PC-3 (cell line): ENCODE results near the gene SPDEF. TPM values are rescaled to one million over a fixed set of nuclear protein-coding genes. Genes with fewer than 3 reads are reported as not detected.

Experiments
- ATAC-seq: fragments of 200-7000 bp; cut with Tn5 transposase; 2 replicates; pipeline ENCODE4 v1.9.1; 2020; ENCODE audit warnings: mild to moderate bottlenecking, moderate library complexity
- BruUV-seq: library from RNA; stranded (reverse); fragments of 400-500 nt; replicated peaks from 2 replicates; lab custom pipeline; 2021; lab: Mats Ljungman, UMichigan
- CTCF ChIA-PET: fragments of 300-600 bp; sonication (Branson Sonifier 250); formaldehyde crosslinking; loops from one replicate; lab custom pipeline; 2022; ENCODE audit warnings: antibody characterized with exemption; lab: Charles Lee
- POLR2A ChIA-PET: fragments of 300-600 bp; sonication (Branson Sonifier 250); formaldehyde crosslinking; loops from one replicate; lab custom pipeline; 2022; ENCODE audit warnings: antibody characterized with exemption; ENCODE audit not compliant: unreplicated experiment; lab: Charles Lee
- DNase-seq: peaks from one replicate; pipeline ENCODE4 v3.0.0-alpha.2; 2015
- H2AFZ ChIP-seq: fragments of 300-600 bp; sonication (generic); 2 replicates; pipeline ENCODE4 v1.6.0; 2016; ENCODE audit warnings: antibody characterized with exemption, low read length
- H3F3A ChIP-seq: fragments of 300-600 bp; sonication (generic); one replicate; pipeline ENCODE4 v1.6.0; 2017; ENCODE audit warnings: antibody characterized with exemption, low read length, control low read depth, mild to moderate bottlenecking; ENCODE audit not compliant: unreplicated experiment
- H3K27ac ChIP-seq: fragments of 300-600 bp; sonication (generic); 2 replicates; pipeline ENCODE4 v1.5.1; 2016; ENCODE audit warnings: mild to moderate bottlenecking, low read length
- H3K27me3 ChIP-seq: fragments of 300-600 bp; sonication (generic); 2 replicates; pipeline ENCODE4 v1.6.1; 2016; ENCODE audit warnings: low read length, mixed read lengths
- H3K36me3 ChIP-seq: fragments of 300-600 bp; sonication (generic); 2 replicates; pipeline ENCODE4 v1.6.1; 2016; ENCODE audit warnings: low read depth, mixed run types, low read length, mixed read lengths
- H3K4me1 ChIP-seq: fragments of 300-600 bp; sonication (generic); 2 replicates; pipeline ENCODE4 v1.5.1; 2016; ENCODE audit warnings: low read length; ENCODE audit not compliant: insufficient read depth
- H3K4me2 ChIP-seq: fragments of 300-600 bp; sonication (generic); 2 replicates; pipeline ENCODE4 v1.6.0; 2016; ENCODE audit warnings: low read length
- H3K4me3 ChIP-seq: fragments of 300-600 bp; sonication (generic); 2 replicates; pipeline ENCODE4 v1.5.1; 2016; ENCODE audit warnings: mild to moderate bottlenecking, low read length, mixed read lengths
- H3K79me2 ChIP-seq: fragments of 300-600 bp; sonication (generic); 2 replicates; pipeline ENCODE4 v1.6.1; 2017; ENCODE audit warnings: low read length, mixed read lengths
- H3K9ac ChIP-seq: fragments of 300-600 bp; sonication (generic); 2 replicates; pipeline ENCODE4 v1.6.0; 2016; ENCODE audit warnings: mild to moderate bottlenecking, low read length
- H3K9me2 ChIP-seq: fragments of 300-600 bp; sonication (generic); replicated peaks from 2 replicates; pipeline ENCODE4 v1.6.1; 2016; ENCODE audit warnings: mixed run types, low read length, mixed read lengths
- H3K9me3 ChIP-seq: fragments of 300-600 bp; sonication (generic); 2 replicates; pipeline ENCODE4 v1.6.1; 2016; ENCODE audit warnings: low read length, mixed read lengths
- H4K20me1 ChIP-seq: fragments of 300-600 bp; sonication (generic); 2 replicates; pipeline ENCODE4 v1.6.1; 2016; ENCODE audit warnings: low read length, mixed read lengths
- EZH2 ChIP-seq: fragments of 300-600 bp; sonication (generic); IDR thresholded peaks from one replicate; pipeline ENCODE4 v1.6.1; 2017; ENCODE audit warnings: antibody characterized with exemption, mild to moderate bottlenecking, low read length; ENCODE audit not compliant: unreplicated experiment
- EZH2phosphoT487 ChIP-seq: fragments of 300-600 bp; sonication (generic); IDR thresholded peaks from 2 replicates; pipeline ENCODE4 v1.6.1; 2018; ENCODE audit warnings: mild to moderate bottlenecking, antibody characterized with exemption, low read length, borderline replicate concordance
- intact Hi-C: fragments of 100-400 bp; cut with micrococcal nuclease; formaldehyde crosslinking; loops from 2 replicates; pipeline ENCODE4 v1.9.0; 2023
- total RNA-seq: library from RNA; depleted of rRNA; stranded (reverse); fragments of >200 nt; gene quantifications from 2 replicates; pipeline ENCODE4 v1.2.3, GENCODE V29; 2014
- TF ChIP-seq, protein P1 (sequence below): fragments of 300-600 bp; sonication (generic); conservative IDR thresholded peaks from 2 replicates; pipeline ENCODE4 v1.5.1; 2017; ENCODE audit warnings: antibody characterized with exemption, low read depth, mild to moderate bottlenecking, low read length

Gene SPDEF
- total RNA-seq, 1 experiment from 2014 or later: 190 TPM

GRCh38 chr6:34546551-34547321, 9.4 kb downstream of the SPDEF start:
- peak overlapping the region; percentile 62 for H3K9ac ChIP-seq
- ATAC-seq (peak; percentile 64), DNase-seq (peak; percentile 92)
- H3K4me3 ChIP-seq: peak overlapping the region; percentile 48
- H3K79me2 ChIP-seq: peaks cover 44% of the 10 kb centered on the region
- ChIA-PET CTCF (interaction anchor here (0.6 to 0.7 kb wide), 2 partner anchors 86 to 87 kb away, joined by 3 read pairs; no protein-coding TSS in a partner anchor), POLR2A (interaction anchor here (0.7 to 0.8 kb wide), 2 partner anchors 10 to 33 kb away, joined by 3 to 14 read pairs; no protein-coding TSS in a partner anchor)
- H3K9me2 ChIP-seq: no peaks in the 10 kb centered on the region
- H3K27me3 ChIP-seq: no peaks in the 10 kb centered on the region
- no TSS peak for BruUV-seq
- H3K27ac ChIP-seq: peak overlapping the region; percentile 94
- TF ChIP-seq EZH2phosphoT487 (no peak), EZH2 (no peak)
- TF ChIP-seq, protein P1, sequence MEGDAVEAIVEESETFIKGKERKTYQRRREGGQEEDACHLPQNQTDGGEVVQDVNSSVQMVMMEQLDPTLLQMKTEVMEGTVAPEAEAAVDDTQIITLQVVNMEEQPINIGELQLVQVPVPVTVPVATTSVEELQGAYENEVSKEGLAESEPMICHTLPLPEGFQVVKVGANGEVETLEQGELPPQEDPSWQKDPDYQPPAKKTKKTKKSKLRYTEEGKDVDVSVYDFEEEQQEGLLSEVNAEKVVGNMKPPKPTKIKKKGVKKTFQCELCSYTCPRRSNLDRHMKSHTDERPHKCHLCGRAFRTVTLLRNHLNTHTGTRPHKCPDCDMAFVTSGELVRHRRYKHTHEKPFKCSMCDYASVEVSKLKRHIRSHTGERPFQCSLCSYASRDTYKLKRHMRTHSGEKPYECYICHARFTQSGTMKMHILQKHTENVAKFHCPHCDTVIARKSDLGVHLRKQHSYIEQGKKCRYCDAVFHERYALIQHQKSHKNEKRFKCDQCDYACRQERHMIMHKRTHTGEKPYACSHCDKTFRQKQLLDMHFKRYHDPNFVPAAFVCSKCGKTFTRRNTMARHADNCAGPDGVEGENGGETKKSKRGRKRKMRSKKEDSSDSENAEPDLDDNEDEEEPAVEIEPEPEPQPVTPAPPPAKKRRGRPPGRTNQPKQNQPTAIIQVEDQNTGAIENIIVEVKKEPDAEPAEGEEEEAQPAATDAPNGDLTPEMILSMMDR: no peak
- no peak overlapping the region for H2AFZ ChIP-seq
- intact Hi-C loops: loop anchor here (1.0 kb wide), 1 partner anchor 19 kb away; no protein-coding TSS in a partner anchor
- H3K4me2 ChIP-seq: peak overlapping the region; percentile 79
- H3K4me1 ChIP-seq: peaks cover 59% of the 10 kb centered on the region
- no peaks in the 10 kb centered on the region for H3K9me3 ChIP-seq
- H3F3A ChIP-seq: peaks cover 9% of the 10 kb centered on the region
- no peaks in the 10 kb centered on the region for H3K36me3 ChIP-seq
- no peaks in the 10 kb centered on the region for H4K20me1 ChIP-seq

DNA sequence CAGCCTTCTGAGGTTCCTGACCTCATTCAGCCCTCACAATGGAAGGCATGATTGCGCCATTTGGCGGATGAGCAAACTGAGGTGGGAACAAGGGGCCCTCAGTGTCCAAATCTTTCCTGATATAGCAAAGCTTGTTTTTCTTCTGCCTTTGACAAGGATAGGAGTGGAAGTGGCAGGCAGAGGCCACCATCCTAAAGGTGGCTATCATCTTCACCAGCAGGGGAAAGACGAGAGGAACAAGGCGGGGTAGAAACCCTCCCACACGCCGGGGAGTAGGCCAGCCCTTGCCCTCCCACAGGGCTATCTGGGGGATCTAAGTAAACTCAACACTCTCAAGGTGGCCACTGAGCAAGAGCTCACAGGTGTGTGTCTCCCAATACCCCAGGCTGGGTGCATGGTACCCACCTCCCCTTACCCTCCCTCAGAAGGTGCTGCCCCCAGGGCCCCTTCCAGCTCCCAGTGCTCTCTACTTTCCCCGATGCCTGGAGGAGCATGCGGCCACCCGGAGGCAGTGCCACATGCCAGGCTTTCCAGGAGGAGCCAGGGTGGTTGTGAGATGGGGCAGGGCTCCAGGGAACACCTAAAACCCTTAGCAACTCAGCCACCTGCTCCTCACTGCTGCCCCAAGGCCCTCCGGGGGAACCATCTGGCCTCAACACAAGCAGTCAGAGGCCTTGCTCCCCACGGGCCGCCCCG, 11.2 kb downstream of the SPDEF start:
- Histone ChIP-seq H2AFZ (no peak overlapping the region), H3K36me3 (peaks cover 5% of the 10 kb centered on the region), H3K9me2 (no peaks in the 10 kb centered on the region), H3K9ac (no peak overlapping the region), H4K20me1 (no peaks in the 10 kb centered on the region), H3K27me3 (no peaks in the 10 kb centered on the region), H3K27ac (peak overlapping the region; percentile 83; the same call in 1 of the 2 replicates), H3F3A (peaks cover 9% of the 10 kb centered on the region), H3K79me2 (peaks cover 26% of the 10 kb centered on the region), H3K4me1 (peaks cover 58% of the 10 kb centered on the region), H3K4me2 (0 out of 2 replicates have a peak overlapping the region, but pooled peaks have one; percentile 5), H3K9me3 (no peaks in the 10 kb centered on the region), H3K4me3 (no peak overlapping the region)
- DNase-seq (no peak), ATAC-seq (no peak)
- ChIA-PET POLR2A (no interaction called here), CTCF (no interaction called here)
- TF ChIP-seq, protein P1: no peak
- no peak for TF ChIP-seq EZH2phosphoT487
- TF ChIP-seq EZH2: no peak
- intact Hi-C loops: no loop called here
- BruUV-seq: no TSS peak
